Activated CD8-positive, alpha-beta memory T cell treated with anti-CD3 and anti-CD28 coated beads for 4 hours (primary cell): ENCODE measurements around the gene ADAM10.

Experiments used
- DNase-seq, 2 donors: peaks; one replicate each; pipeline ENCODE4 v3.0.0-alpha.2; 2020; ENCODE audit warnings: low read depth in 2 of 2

ADAM10 gene

GRCh38 chr15:58758141-58758540, 8.6 kb upstream of the ADAM10 start:
- no peak for DNase-seq

GRCh38 chr15:58755956-58756355, 6.4 kb upstream of the ADAM10 start:
- no peak for DNase-seq

- no peak for DNase-seq
Observed at GRCh38 chr15:58755350-58755749, 5.8 kb upstream of the ADAM10 start.

GRCh38 chr15:58752716-58753115, 3.2 kb upstream of the ADAM10 start:
- DNase-seq: no peak

GRCh38 chr15:58748852-58749531, 515 bp downstream of the ADAM10 start:
- DNase-seq: peak in 1 of 2 donors; percentile 10

GRCh38 chr15:58748040-58748851, 1.3 kb downstream of the ADAM10 start:
- no peak for DNase-seq

- DNase-seq: no peak
Observed at GRCh38 chr15:58746174-58746573, 3.3 kb downstream of the ADAM10 start.

GRCh38 chr15:58742819-58743502, 6.5 kb downstream of the ADAM10 start:
- DNase-seq: no peak

GRCh38 chr15:58742022-58742813, 7.3 kb downstream of the ADAM10 start:
- no peak for DNase-seq

- DNase-seq: no peak
Observed at GRCh38 chr15:58741032-58741431, 8.5 kb downstream of the ADAM10 start.

GRCh38 chr15:58740436-58740835, 9.1 kb downstream of the ADAM10 start:
- no peak for DNase-seq

- no peak for DNase-seq
Observed at GRCh38 chr15:58738046-58738707, 11.3 kb downstream of the ADAM10 start.

GRCh38 chr15:58737298-58737697, 12.2 kb downstream of the ADAM10 start:
- no peak for DNase-seq

- no peak for DNase-seq
Observed at GRCh38 chr15:58736018-58736643, 13.4 kb downstream of the ADAM10 start.

- DNase-seq: no peak
Observed at GRCh38 chr15:58734859-58735258, 14.6 kb downstream of the ADAM10 start.

GRCh38 chr15:58732625-58733363, 16.7 kb downstream of the ADAM10 start:
- no peak for DNase-seq

GRCh38 chr15:58731756-58732535, 17.6 kb downstream of the ADAM10 start:
- no peak for DNase-seq

GRCh38 chr15:58726867-58727266, 22.6 kb downstream of the ADAM10 start:
- DNase-seq: no peak

GRCh38 chr15:58724466-58724865, 25.0 kb downstream of the ADAM10 start:
- DNase-seq: no peak
